Measurements from ENCODE around the gene DNAH7.

DNA sequence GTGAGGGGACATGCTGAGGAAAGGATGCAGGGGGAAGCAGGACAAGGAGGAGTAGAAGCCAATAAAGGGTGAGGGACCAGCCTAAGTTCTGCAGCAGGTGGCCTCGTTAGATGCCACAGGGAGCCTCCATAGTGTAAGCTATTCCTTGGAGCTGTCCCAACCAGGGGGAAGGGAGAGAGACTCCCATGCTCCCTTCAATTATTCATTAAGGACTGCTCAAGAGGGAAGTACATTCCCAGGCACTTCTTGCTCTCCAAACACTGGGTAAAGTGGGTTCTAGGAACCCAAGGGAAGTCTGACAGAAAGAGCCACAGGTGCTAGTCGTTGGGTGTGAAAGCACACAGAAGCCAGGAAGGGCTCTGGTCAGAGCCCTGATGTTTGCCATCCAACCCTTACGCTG is 217.9 kb downstream of the DNAH7 start:
- no peak for TF ChIP-seq POLR2A (IDR thresholded peaks at IDR 0.05)
- TF ChIP-seq, protein P1, sequence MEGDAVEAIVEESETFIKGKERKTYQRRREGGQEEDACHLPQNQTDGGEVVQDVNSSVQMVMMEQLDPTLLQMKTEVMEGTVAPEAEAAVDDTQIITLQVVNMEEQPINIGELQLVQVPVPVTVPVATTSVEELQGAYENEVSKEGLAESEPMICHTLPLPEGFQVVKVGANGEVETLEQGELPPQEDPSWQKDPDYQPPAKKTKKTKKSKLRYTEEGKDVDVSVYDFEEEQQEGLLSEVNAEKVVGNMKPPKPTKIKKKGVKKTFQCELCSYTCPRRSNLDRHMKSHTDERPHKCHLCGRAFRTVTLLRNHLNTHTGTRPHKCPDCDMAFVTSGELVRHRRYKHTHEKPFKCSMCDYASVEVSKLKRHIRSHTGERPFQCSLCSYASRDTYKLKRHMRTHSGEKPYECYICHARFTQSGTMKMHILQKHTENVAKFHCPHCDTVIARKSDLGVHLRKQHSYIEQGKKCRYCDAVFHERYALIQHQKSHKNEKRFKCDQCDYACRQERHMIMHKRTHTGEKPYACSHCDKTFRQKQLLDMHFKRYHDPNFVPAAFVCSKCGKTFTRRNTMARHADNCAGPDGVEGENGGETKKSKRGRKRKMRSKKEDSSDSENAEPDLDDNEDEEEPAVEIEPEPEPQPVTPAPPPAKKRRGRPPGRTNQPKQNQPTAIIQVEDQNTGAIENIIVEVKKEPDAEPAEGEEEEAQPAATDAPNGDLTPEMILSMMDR (IDR thresholded peaks at IDR 0.05 in 8 of 11, conservative IDR thresholded peaks at IDR 0.05 in 3 of 11) = no peak

Data from spleen (tissue), 7 donors.